Lung (tissue), 12 donors: ENCODE data around the gene FGFR2. TPM values are rescaled to one million over a fixed set of nuclear protein-coding genes. Genes with fewer than 3 reads are reported as not detected.

ENCODE experiments used
- ATAC-seq: fragments of 200-7000 bp; cut with Tn5 transposase; one replicate; pipeline ENCODE4 v1.9.1; 2020; ENCODE audit warnings: moderate number of reproducible peaks; ENCODE audit not compliant: insufficient read depth, low FRiP score
- DNase-seq, 3 donors: peaks; one replicate each; pipeline ENCODE4 v3.0.0-alpha.2; 2013 to 2017
- H3K27ac ChIP-seq, 2 donors: one replicate each; pipeline ENCODE4 v1.5.1; 2013; ENCODE audit warnings: mild to moderate bottlenecking in 2 of 2, moderate library complexity in 2 of 2, control low read depth in 1 of 2, inconsistent platforms in 1 of 2, low read depth in 1 of 2, low read length in 1 of 2
- H3K27me3 ChIP-seq, 3 donors: one replicate each; pipeline ENCODE4 v1.5.1; 2013; ENCODE audit warnings: low read length in 2 of 3; ENCODE audit not compliant: control insufficient read depth in 3 of 3, insufficient read depth in 3 of 3
- H3K36me3 ChIP-seq, 4 donors: one replicate each; pipeline ENCODE4 v1.5.1; 2013; ENCODE audit warnings: low read length in 4 of 4, mild to moderate bottlenecking in 1 of 4, moderate library complexity in 1 of 4; ENCODE audit not compliant: control insufficient read depth in 4 of 4, insufficient read depth in 4 of 4
- H3K4me1 ChIP-seq, 5 donors: one replicate each; pipeline ENCODE4 v1.5.1; 2013; ENCODE audit warnings: low read length in 5 of 5, mild to moderate bottlenecking in 2 of 5, moderate library complexity in 1 of 5; ENCODE audit not compliant: control insufficient read depth in 5 of 5, insufficient read depth in 5 of 5
- H3K4me3 ChIP-seq: one replicate; pipeline ENCODE4 v1.5.1; 2013; ENCODE audit warnings: mild to moderate bottlenecking, control low read depth, moderate library complexity
- H3K9ac ChIP-seq, 2 donors: one replicate each; pipeline ENCODE4 v1.5.1; 2013; ENCODE audit warnings: low read length in 2 of 2, control low read depth in 1 of 2; ENCODE audit not compliant: insufficient read depth in 1 of 2
- H3K9me3 ChIP-seq, 4 donors: one replicate each; pipeline ENCODE4 v1.5.1; 2013; ENCODE audit warnings: low read length in 3 of 4, mild to moderate bottlenecking in 1 of 4, moderate library complexity in 1 of 4; ENCODE audit not compliant: control insufficient read depth in 4 of 4, insufficient read depth in 3 of 4
- WGBS, 2 donors: extraction: QIAGEN DNeasy Blood & Tissue Kit; methylation state at CpG; one replicate each; pipeline ENCODE4 v1.1.7; 2013; 5-methylcytosine and 5-hydroxymethylcytosine counted together
- polyA plus RNA-seq, 2 donors: library from polyadenylated mRNA; stranded (reverse); fragments of 200-250 nt; gene quantifications; one replicate each; pipeline ENCODE4 v1.2.1, GENCODE V29; 2013
- total RNA-seq, 2 donors: library from RNA; depleted of rRNA in 1 of 2; stranded (reverse); fragments of >200 nt in 1 of 2; gene quantifications; one replicate each; pipeline ENCODE4 v1.2.1, GENCODE V29; 2014 to 2021
- TF ChIP-seq, protein P1 (sequence below): IDR thresholded peaks from 2 replicates; pipeline ENCODE4 v1.5.1; 2012; ENCODE audit warnings: mild to moderate bottlenecking; ENCODE audit errors: control extremely low read depth, extremely low read depth
- donor health status: control.
- donor health status: control.
- donor health status: Bipolar disorder and iron deficiency.
- donor health status: healthy.
- donor health status: DM: yes; HTN: yes; CAD: no.

FGFR2 gene
- total and polyA plus RNA-seq, 4 donors: 11.4 to 230 (median 41.7) TPM

DNA sequence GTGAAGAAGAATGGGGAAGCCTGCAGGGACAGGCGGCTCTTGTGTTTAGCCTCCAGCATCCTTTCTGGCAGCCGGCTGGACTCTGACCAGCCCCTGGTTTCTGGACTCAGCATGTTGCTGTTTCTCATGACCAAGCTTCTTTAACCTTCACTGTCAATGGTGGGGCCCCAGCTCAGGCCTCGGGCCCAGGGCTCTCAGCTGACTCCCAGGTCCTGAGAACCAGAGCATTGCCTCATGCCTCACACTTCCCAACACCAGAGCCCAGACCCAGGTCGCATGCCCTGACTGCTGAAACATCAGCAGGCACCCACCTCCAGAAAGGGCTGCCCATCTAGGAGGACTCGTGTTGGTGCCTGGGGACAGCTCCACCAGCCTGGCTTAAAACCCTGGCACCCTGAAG is 34.8 kb upstream of the FGFR2 start:
- H3K36me3 ChIP-seq: no peaks in the 10 kb centered on the region
- DNase-seq (no peak), ATAC-seq (no peak)
- TF ChIP-seq, protein P1, sequence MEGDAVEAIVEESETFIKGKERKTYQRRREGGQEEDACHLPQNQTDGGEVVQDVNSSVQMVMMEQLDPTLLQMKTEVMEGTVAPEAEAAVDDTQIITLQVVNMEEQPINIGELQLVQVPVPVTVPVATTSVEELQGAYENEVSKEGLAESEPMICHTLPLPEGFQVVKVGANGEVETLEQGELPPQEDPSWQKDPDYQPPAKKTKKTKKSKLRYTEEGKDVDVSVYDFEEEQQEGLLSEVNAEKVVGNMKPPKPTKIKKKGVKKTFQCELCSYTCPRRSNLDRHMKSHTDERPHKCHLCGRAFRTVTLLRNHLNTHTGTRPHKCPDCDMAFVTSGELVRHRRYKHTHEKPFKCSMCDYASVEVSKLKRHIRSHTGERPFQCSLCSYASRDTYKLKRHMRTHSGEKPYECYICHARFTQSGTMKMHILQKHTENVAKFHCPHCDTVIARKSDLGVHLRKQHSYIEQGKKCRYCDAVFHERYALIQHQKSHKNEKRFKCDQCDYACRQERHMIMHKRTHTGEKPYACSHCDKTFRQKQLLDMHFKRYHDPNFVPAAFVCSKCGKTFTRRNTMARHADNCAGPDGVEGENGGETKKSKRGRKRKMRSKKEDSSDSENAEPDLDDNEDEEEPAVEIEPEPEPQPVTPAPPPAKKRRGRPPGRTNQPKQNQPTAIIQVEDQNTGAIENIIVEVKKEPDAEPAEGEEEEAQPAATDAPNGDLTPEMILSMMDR: no peak
- 72 to 76% methylated on average over 5 of the region's 5 CpGs for WGBS, 2 donors
- H3K9me3 ChIP-seq: peaks cover 0 to 3% (median under 1%) of the 10 kb centered on the region in 4 donors
- H3K27me3 ChIP-seq: no peaks in the 10 kb centered on the region
- no peak overlapping the region for H3K4me3 ChIP-seq
- H3K9ac ChIP-seq: no peak overlapping the region
- H3K4me1 ChIP-seq: peaks cover 0 to 33% (median 16%) of the 10 kb centered on the region in 5 donors
- no peak overlapping the region for H3K27ac ChIP-seq

DNA sequence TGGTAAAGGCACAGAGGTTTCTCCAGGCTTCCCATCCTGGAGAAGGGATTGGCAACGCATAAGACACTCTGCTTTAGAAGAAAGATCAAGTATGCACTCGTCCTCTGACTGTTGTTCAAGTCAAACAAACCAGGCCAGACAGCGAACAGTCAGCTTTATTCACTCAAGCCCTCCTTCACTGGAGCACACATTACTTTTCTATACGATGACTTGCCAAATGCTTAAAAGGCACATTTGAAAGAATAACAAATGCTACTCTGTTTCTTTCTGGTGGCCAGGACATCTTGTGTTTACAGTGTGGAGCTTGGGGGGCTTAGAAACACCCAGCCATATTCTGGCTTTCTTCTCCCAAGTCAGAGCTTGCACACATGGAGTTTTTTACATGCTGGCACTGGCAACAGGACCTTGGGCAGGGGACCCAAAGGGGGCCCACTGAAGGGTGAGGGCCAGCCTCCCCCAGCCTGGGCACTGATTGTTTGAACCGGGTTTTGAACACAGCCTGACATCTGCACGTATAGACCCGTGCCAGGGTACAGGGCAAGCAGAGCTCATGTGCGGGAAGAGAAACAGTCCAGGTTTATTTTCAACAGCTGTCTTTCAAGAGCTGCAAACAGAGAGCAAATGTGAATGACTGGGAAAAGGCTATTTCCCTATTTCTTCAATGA is 33.3 kb upstream of the FGFR2 start:
- no peak overlapping the region for H3K27ac ChIP-seq
- no peaks in the 10 kb centered on the region for H3K27me3 ChIP-seq
- DNase-seq (peak; percentile 54 to 90 (median 83)), ATAC-seq (no peak)
- H3K4me3 ChIP-seq: no peak overlapping the region
- WGBS, 2 donors: 55 to 64% methylated on average over 8 of the region's 8 CpGs
- peaks cover 0 to 41% (median 23%) of the 10 kb centered on the region in 5 donors for H3K4me1 ChIP-seq
- no peaks in the 10 kb centered on the region for H3K36me3 ChIP-seq
- H3K9me3 ChIP-seq: peaks cover 0 to 2% (median 0%) of the 10 kb centered on the region in 4 donors
- TF ChIP-seq, protein P1: no peak
- H3K9ac ChIP-seq: no peak overlapping the region

DNA sequence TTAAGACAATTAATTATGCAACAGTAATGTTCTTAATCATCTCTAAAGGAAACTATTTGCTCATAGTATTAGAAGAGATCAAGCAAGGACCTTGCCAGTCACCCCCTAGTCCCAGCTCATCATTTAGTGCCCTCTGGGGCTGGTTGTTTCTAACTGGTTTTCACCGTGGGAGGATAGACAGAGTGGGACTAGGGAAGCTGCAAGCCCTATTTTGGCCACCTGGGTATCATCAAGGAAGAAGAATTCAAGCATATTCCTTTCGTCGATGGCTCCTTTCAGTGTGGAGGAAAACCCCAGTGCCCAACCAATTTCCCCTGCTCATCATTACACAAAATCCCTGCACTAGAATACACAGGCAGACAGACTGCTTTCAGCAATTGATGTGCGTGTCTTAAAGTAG is 30.6 kb upstream of the FGFR2 start:
- Histone ChIP-seq H3K27me3 (no peaks in the 10 kb centered on the region), H3K36me3 (no peaks in the 10 kb centered on the region), H3K9me3 (peaks cover 0 to 2% (median 0%) of the 10 kb centered on the region in 4 donors), H3K4me3 (no peak overlapping the region), H3K27ac (no peak overlapping the region), H3K9ac (peak overlapping the region in 1 of 2 donors; percentile 50), H3K4me1 (peaks cover 0 to 48% (median 23%) of the 10 kb centered on the region in 5 donors)
- WGBS, 2 donors: 76 to 79% methylated on average over 4 of the region's 4 CpGs
- TF ChIP-seq, protein P1: no peak
- no peak for ATAC-seq
- DNase-seq: no peak
